ENCODE data around the gene ZNF385D. TPM values are rescaled to one million over a fixed set of nuclear protein-coding genes. Genes with fewer than 3 reads are reported as not detected.

The ZNF385D gene
- total and polyA plus RNA-seq, 11 donors, result 1.3 to 19.8 (median 7.9) TPM

GRCh38 chr3:21540265-21540664 is 210.7 kb downstream of the ZNF385D start:
- TF ChIP-seq POLR2A (IDR thresholded peaks at IDR 0.05) (no peak), CTCF (IDR thresholded peaks at IDR 0.05) (no peak)
- peaks cover 0 to 8% (median 0%) of the 10 kb centered on the region in 12 donors for H3K9me3 ChIP-seq
- no peak overlapping the region for H3K27ac ChIP-seq
- H3K36me3 ChIP-seq, result no peaks in the 10 kb centered on the region
- no peak overlapping the region for H3K4me3 ChIP-seq
- DNase-seq (no peak), ATAC-seq (no peak)
- WGBS, 4 donors, result 85 to 91% (median 88%) methylated on average over 6 of the region's 6 CpGs
- intact Hi-C loops (cut with DNase I), result no loop called here
- no peaks in the 10 kb centered on the region for H3K4me1 ChIP-seq
- no peaks in the 10 kb centered on the region for H3K27me3 ChIP-seq

GRCh38 chr3:21534462-21534861 is 216.5 kb downstream of the ZNF385D start:
- 60 to 84% (median 80%) methylated on average over 3 of the region's 3 CpGs for WGBS, 4 donors
- no peaks in the 10 kb centered on the region for H3K4me1 ChIP-seq
- H3K27ac ChIP-seq, result no peak overlapping the region
- no peak overlapping the region for H3K4me3 ChIP-seq
- intact Hi-C loops (cut with DNase I), result no loop called here
- ATAC-seq, result no peak
- H3K36me3 ChIP-seq, result no peaks in the 10 kb centered on the region
- no peak for DNase-seq
- H3K9me3 ChIP-seq, result no peaks in the 10 kb centered on the region
- TF ChIP-seq POLR2A (IDR thresholded peaks at IDR 0.05) (no peak), CTCF (IDR thresholded peaks at IDR 0.05) (no peak)
- H3K27me3 ChIP-seq, result no peaks in the 10 kb centered on the region

GRCh38 chr3:21533002-21533401 is 218.0 kb downstream of the ZNF385D start:
- DNase-seq (no peak), ATAC-seq (no peak)
- Histone ChIP-seq H3K4me1 (no peaks in the 10 kb centered on the region), H3K27me3 (no peaks in the 10 kb centered on the region), H3K4me3 (no peak overlapping the region), H3K27ac (no peak overlapping the region), H3K36me3 (no peaks in the 10 kb centered on the region), H3K9me3 (no peaks in the 10 kb centered on the region)
- 71 to 76% (median 74%) methylated on average over 5 of the region's 5 CpGs for WGBS, 4 donors
- no peak for TF ChIP-seq POLR2A (IDR thresholded peaks at IDR 0.05)
- TF ChIP-seq CTCF (IDR thresholded peaks at IDR 0.05), result no peak
- intact Hi-C loops (cut with DNase I), result no loop called here

GRCh38 chr3:21531909-21532308 is 219.1 kb downstream of the ZNF385D start:
- no peaks in the 10 kb centered on the region for H3K4me1 ChIP-seq
- no peak overlapping the region for H3K4me3 ChIP-seq
- no peak for TF ChIP-seq POLR2A (IDR thresholded peaks at IDR 0.05)
- TF ChIP-seq CTCF (IDR thresholded peaks at IDR 0.05), result no peak
- DNase-seq, result no peak
- no peak overlapping the region for H3K27ac ChIP-seq
- intact Hi-C loops (cut with DNase I), result no loop called here
- 40 to 60% (median 49%) methylated on average over 3 of the region's 3 CpGs for WGBS, 4 donors
- no peaks in the 10 kb centered on the region for H3K27me3 ChIP-seq
- no peaks in the 10 kb centered on the region for H3K36me3 ChIP-seq
- no peak for ATAC-seq
- H3K9me3 ChIP-seq, result no peaks in the 10 kb centered on the region
